ENCODE data around the gene MFGE8. TPM values are rescaled to one million over a fixed set of nuclear protein-coding genes. Genes with fewer than 3 reads are reported as not detected.

The MFGE8 gene, protein sequence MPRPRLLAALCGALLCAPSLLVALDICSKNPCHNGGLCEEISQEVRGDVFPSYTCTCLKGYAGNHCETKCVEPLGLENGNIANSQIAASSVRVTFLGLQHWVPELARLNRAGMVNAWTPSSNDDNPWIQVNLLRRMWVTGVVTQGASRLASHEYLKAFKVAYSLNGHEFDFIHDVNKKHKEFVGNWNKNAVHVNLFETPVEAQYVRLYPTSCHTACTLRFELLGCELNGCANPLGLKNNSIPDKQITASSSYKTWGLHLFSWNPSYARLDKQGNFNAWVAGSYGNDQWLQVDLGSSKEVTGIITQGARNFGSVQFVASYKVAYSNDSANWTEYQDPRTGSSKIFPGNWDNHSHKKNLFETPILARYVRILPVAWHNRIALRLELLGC
- polyA plus RNA-seq (2011; rRNA removed) (206 and 213 TPM in 2 replicates), polyA plus RNA-seq (2017; fragmentation: RNase III; extraction: RNeasy Plus Mini Kit Qiagen cat#74134 plus additional on column Dnase treatment) (403 to 506 TPM (median 446 TPM) in 3 replicates), polyA minus RNA-seq (2011; rRNA and poly(A)+ RNA removed) (165 and 194 TPM in 2 replicates)
- 330 and 384 TPM in 2 replicates for polyA plus RNA-seq (2012; cell fraction: cytosol; rRNA removed)
- polyA plus RNA-seq (2012; cell fraction: nucleus; rRNA removed), result 1,238 and 1,252 TPM in 2 replicates

DNA sequence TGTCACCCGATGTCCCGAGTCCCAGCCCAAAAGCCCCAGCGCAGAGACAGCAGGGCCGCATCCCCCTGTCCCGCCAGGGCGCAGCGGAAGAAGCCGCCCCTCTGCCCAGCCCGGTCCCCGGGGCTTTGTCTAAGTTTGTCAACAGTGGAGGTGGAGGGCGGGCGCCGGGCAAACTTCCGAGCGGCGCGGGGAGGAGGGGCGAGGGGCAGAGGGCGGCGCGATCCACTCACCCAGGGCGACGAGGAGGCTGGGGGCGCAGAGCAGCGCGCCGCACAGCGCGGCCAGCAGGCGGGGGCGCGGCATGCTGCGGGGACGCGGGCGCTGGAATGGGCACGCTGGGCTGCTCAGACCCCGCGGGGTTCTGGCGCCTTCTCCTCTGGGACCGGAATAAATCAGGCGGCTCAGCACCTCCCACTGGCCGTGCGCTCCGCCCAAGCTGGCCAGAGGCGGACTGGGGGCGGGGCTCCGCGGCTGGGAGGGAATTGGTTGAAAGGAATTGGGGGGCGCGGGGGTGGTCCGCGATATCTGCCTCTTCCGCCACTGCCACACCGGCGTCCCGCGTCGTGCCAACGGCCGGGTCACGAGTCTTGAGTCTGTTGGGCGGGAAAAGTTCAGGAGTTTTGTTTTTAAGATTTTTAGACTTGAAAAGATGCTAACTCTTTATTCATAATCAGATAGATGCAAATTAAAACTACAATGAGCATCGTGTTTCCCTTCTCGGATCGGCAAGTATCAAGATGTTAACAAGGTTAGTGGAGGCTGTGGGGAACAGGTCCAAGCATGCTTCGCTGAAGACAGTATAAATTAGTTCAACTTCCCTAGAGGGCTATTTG, at the start of gene MFGE8:
MFGE8 (minus strand) TSS at position 363 of the 833 bp plus-strand sequence; CDS start at position 303, 60 bp downstream.
- ATAC-seq (peak; percentile 84 to 90), DNase-seq (ENCODE audit: low read depth in 1 of 2, low spot score in 1 of 2) (peak; percentile 77 to 87), FAIRE-seq (no peak)
- H3K27ac ChIP-seq, result peak within 1 kb of the TSS; percentile 73 to 89
- CTCF ChIA-PET, result interaction anchor here (0.8 to 32.8 kb wide), 7 partner anchors 8 to 115 kb away, joined by 3 to 851 read pairs (median 17); partner anchors contain the start of gene HAPLN3
- POLR2A ChIA-PET, result interaction anchor here (0.5 to 3.4 kb wide), 13 partner anchors 8 to 869 kb away, joined by 3 to 40 read pairs (median 5); no protein-coding TSS in a partner anchor
- H3K4me1 ChIP-seq, result peaks cover 26% of the 10 kb centered on the region
- under 1% methylated on average over 41 of the region's 67 CpGs for WGBS (ENCODE audit: missing lambda C conversion rate)
- H3K9me3 ChIP-seq, result no peaks in the 10 kb centered on the region
- peak within 1 kb of the TSS; percentile 88 for H3K4me2 ChIP-seq
- peak within 1 kb of the TSS; percentile 66 for H3K4me3 ChIP-seq
- TF ChIP-seq KDM1A (IDR thresholded peaks at IDR 0.05; ENCODE audit: low read depth) (no peak), CEBPB (IDR thresholded peaks at IDR 0.05) (no peak), NFE2L2 (conservative IDR thresholded peaks at IDR 0.05; ENCODE audit: low read length) (no peak), RNF2 (IDR thresholded peaks at IDR 0.05; ENCODE audit: borderline replicate concordance, low read depth) (no peak), CBX8 (IDR thresholded peaks at IDR 0.05) (no peak), PHF8 (IDR thresholded peaks at IDR 0.05; ENCODE audit: borderline replicate concordance, low read depth) (peak; percentile 38; the same call in 1 of the 2 replicates), CHD2 (IDR thresholded peaks at IDR 0.05; ENCODE audit: low read length, partially characterized antibody) (no peak), HOXB13 (CRISPR knock-in tag; IDR thresholded peaks at IDR 0.05; ENCODE audit: low read depth) (no peak), ZNF302 (CRISPR knock-in tag; IDR thresholded peaks at IDR 0.05) (no peak), GATA3 (IDR thresholded peaks at IDR 0.05; ENCODE audit: borderline replicate concordance) (peak; percentile 17; the same call in 1 of the 2 replicates), ZSCAN20 (CRISPR knock-in tag; IDR thresholded peaks at IDR 0.05) (no peak), KDM5A (IDR thresholded peaks at IDR 0.05) (no peak), JUN (IDR thresholded peaks at IDR 0.05) (peak in 1 of 2 experiments; percentile 50; a peak in 2 of 5 replicates), TFCP2L1 (CRISPR knock-in tag; IDR thresholded peaks at IDR 0.05) (no peak), TP53 (CRISPR knock-in tag; IDR thresholded peaks at IDR 0.05) (no peak), FOXS1 (CRISPR knock-in tag; IDR thresholded peaks at IDR 0.05) (no peak), MAZ (IDR thresholded peaks at IDR 0.05; ENCODE audit: borderline replicate concordance, low read depth, low read length) (no peak), RAD21 (conservative IDR thresholded peaks at IDR 0.05 in 1 of 2, IDR thresholded peaks at IDR 0.05 in 1 of 2) (0 out of 5 replicates have a peak, but pooled peaks of 1 of the 2 experiments have one; percentile 20), ESRRA (IDR thresholded peaks at IDR 0.05; ENCODE audit: borderline replicate concordance, low read length) (no peak), EHMT2 (IDR thresholded peaks at IDR 0.05; ENCODE audit: low read depth) (no peak), JUNB (IDR thresholded peaks at IDR 0.05) (no peak)
- TF ChIP-seq, protein P1, sequence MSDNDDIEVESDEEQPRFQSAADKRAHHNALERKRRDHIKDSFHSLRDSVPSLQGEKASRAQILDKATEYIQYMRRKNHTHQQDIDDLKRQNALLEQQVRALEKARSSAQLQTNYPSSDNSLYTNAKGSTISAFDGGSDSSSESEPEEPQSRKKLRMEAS (IDR thresholded peaks at IDR 0.05), result peak; percentile 76
- TF ChIP-seq, protein P2, sequence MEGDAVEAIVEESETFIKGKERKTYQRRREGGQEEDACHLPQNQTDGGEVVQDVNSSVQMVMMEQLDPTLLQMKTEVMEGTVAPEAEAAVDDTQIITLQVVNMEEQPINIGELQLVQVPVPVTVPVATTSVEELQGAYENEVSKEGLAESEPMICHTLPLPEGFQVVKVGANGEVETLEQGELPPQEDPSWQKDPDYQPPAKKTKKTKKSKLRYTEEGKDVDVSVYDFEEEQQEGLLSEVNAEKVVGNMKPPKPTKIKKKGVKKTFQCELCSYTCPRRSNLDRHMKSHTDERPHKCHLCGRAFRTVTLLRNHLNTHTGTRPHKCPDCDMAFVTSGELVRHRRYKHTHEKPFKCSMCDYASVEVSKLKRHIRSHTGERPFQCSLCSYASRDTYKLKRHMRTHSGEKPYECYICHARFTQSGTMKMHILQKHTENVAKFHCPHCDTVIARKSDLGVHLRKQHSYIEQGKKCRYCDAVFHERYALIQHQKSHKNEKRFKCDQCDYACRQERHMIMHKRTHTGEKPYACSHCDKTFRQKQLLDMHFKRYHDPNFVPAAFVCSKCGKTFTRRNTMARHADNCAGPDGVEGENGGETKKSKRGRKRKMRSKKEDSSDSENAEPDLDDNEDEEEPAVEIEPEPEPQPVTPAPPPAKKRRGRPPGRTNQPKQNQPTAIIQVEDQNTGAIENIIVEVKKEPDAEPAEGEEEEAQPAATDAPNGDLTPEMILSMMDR (IDR thresholded peaks at IDR 0.05), result no peak
- TF ChIP-seq, protein P3, sequence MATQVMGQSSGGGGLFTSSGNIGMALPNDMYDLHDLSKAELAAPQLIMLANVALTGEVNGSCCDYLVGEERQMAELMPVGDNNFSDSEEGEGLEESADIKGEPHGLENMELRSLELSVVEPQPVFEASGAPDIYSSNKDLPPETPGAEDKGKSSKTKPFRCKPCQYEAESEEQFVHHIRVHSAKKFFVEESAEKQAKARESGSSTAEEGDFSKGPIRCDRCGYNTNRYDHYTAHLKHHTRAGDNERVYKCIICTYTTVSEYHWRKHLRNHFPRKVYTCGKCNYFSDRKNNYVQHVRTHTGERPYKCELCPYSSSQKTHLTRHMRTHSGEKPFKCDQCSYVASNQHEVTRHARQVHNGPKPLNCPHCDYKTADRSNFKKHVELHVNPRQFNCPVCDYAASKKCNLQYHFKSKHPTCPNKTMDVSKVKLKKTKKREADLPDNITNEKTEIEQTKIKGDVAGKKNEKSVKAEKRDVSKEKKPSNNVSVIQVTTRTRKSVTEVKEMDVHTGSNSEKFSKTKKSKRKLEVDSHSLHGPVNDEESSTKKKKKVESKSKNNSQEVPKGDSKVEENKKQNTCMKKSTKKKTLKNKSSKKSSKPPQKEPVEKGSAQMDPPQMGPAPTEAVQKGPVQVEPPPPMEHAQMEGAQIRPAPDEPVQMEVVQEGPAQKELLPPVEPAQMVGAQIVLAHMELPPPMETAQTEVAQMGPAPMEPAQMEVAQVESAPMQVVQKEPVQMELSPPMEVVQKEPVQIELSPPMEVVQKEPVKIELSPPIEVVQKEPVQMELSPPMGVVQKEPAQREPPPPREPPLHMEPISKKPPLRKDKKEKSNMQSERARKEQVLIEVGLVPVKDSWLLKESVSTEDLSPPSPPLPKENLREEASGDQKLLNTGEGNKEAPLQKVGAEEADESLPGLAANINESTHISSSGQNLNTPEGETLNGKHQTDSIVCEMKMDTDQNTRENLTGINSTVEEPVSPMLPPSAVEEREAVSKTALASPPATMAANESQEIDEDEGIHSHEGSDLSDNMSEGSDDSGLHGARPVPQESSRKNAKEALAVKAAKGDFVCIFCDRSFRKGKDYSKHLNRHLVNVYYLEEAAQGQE (IDR thresholded peaks at IDR 0.05), result no peak
- TF ChIP-seq, protein P4, sequence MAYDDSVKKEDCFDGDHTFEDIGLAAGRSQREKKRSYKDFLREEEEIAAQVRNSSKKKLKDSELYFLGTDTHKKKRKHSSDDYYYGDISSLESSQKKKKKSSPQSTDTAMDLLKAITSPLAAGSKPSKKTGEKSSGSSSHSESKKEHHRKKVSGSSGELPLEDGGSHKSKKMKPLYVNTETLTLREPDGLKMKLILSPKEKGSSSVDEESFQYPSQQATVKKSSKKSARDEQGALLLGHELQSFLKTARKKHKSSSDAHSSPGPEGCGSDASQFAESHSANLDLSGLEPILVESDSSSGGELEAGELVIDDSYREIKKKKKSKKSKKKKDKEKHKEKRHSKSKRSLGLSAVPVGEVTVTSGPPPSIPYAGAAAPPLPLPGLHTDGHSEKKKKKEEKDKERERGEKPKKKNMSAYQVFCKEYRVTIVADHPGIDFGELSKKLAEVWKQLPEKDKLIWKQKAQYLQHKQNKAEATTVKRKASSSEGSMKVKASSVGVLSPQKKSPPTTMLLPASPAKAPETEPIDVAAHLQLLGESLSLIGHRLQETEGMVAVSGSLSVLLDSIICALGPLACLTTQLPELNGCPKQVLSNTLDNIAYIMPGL (CRISPR knock-in tag; IDR thresholded peaks at IDR 0.05; ENCODE audit: borderline replicate concordance), result no peak
- TF ChIP-seq, protein P5, sequence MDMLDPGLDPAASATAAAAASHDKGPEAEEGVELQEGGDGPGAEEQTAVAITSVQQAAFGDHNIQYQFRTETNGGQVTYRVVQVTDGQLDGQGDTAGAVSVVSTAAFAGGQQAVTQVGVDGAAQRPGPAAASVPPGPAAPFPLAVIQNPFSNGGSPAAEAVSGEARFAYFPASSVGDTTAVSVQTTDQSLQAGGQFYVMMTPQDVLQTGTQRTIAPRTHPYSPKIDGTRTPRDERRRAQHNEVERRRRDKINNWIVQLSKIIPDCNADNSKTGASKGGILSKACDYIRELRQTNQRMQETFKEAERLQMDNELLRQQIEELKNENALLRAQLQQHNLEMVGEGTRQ (IDR thresholded peaks at IDR 0.05), result no peak
- TF ChIP-seq, protein P6, sequence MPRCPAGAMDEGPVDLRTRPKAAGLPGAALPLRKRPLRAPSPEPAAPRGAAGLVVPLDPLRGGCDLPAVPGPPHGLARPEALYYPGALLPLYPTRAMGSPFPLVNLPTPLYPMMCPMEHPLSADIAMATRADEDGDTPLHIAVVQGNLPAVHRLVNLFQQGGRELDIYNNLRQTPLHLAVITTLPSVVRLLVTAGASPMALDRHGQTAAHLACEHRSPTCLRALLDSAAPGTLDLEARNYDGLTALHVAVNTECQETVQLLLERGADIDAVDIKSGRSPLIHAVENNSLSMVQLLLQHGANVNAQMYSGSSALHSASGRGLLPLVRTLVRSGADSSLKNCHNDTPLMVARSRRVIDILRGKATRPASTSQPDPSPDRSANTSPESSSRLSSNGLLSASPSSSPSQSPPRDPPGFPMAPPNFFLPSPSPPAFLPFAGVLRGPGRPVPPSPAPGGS (IDR thresholded peaks at IDR 0.05), result peak; percentile 66; the same call in 1 of the 3 replicates

Data from A549 (cell line).